ENCODE results near the gene CTCFL. TPM values are rescaled to one million over a fixed set of nuclear protein-coding genes. Genes with fewer than 3 reads are reported as not detected.
"Not testable (repeated sequence)": the region's sequence is repeated elsewhere in the genome, so short reads cannot be mapped to it uniquely, and the experiment has no call there.

The CTCFL gene
- polyA plus RNA-seq, 4 donors = 1.0 to 3.6 (median 2.5) TPM

- DNase-seq (ENCODE audit: low read depth in 4 of 4, low spot score in 2 of 4) = not testable (repeated sequence)
These were observed 36.7 kb downstream of the CTCFL start for GRCh38 chr20:57488277-57488676.

GRCh38 chr20:57485770-57486169 is 39.2 kb downstream of the CTCFL start:
- no peak for DNase-seq (ENCODE audit: low read depth in 4 of 4, low spot score in 2 of 4)

GRCh38 chr20:57484772-57485171 is 40.2 kb downstream of the CTCFL start:
- no peak for DNase-seq (ENCODE audit: low read depth in 4 of 4, low spot score in 2 of 4)

- DNase-seq (ENCODE audit: low read depth in 4 of 4, low spot score in 2 of 4) = no peak
These were observed 41.5 kb downstream of the CTCFL start for GRCh38 chr20:57483287-57484050.

GRCh38 chr20:57482796-57483195 is 42.1 kb downstream of the CTCFL start:
- no peak for DNase-seq (ENCODE audit: low read depth in 4 of 4, low spot score in 2 of 4)

GRCh38 chr20:57482148-57482547 is 42.8 kb downstream of the CTCFL start:
- no peak for DNase-seq (ENCODE audit: low read depth in 4 of 4, low spot score in 2 of 4)

- no peak for DNase-seq (ENCODE audit: low read depth in 4 of 4, low spot score in 2 of 4)
These were observed 43.6 kb downstream of the CTCFL start for GRCh38 chr20:57481281-57481711.

GRCh38 chr20:57480444-57481160 is 44.3 kb downstream of the CTCFL start:
- DNase-seq (ENCODE audit: low read depth in 4 of 4, low spot score in 2 of 4) = no peak

- DNase-seq (ENCODE audit: low read depth in 4 of 4, low spot score in 2 of 4) = no peak
These were observed 45.7 kb downstream of the CTCFL start for GRCh38 chr20:57479196-57479595.

GRCh38 chr20:57478176-57478575 is 46.8 kb downstream of the CTCFL start:
- DNase-seq (ENCODE audit: low read depth in 4 of 4, low spot score in 2 of 4) = no peak

GRCh38 chr20:57476641-57477461 is 48.1 kb downstream of the CTCFL start:
- no peak for DNase-seq (ENCODE audit: low read depth in 4 of 4, low spot score in 2 of 4)

- no peak for DNase-seq (ENCODE audit: low read depth in 4 of 4, low spot score in 2 of 4)
These were observed 48.8 kb downstream of the CTCFL start for GRCh38 chr20:57476084-57476526.

GRCh38 chr20:57475388-57476083 is 49.4 kb downstream of the CTCFL start:
- DNase-seq (ENCODE audit: low read depth in 4 of 4, low spot score in 2 of 4) = no peak

- no peak for DNase-seq (ENCODE audit: low read depth in 4 of 4, low spot score in 2 of 4)
These were observed 50.1 kb downstream of the CTCFL start for GRCh38 chr20:57474816-57475215.

- no peak for DNase-seq (ENCODE audit: low read depth in 4 of 4, low spot score in 2 of 4)
These were observed 50.7 kb downstream of the CTCFL start for GRCh38 chr20:57474205-57474604.

- no peak for DNase-seq (ENCODE audit: low read depth in 4 of 4, low spot score in 2 of 4)
These were observed 51.5 kb downstream of the CTCFL start for GRCh38 chr20:57473246-57474048.

GRCh38 chr20:57472474-57472873 is 52.5 kb downstream of the CTCFL start:
- not testable (repeated sequence) for DNase-seq (ENCODE audit: low read depth in 4 of 4, low spot score in 2 of 4)

GRCh38 chr20:57471496-57472372 is 53.2 kb downstream of the CTCFL start:
- DNase-seq (ENCODE audit: low read depth in 4 of 4, low spot score in 2 of 4) = no peak

Data from left renal cortex interstitium (tissue), 4 donors.